Measurements from ENCODE around the gene SNTG2. TPM values are rescaled to one million over a fixed set of nuclear protein-coding genes. Genes with fewer than 3 reads are reported as not detected.
"Not testable (repeated sequence)": the region's sequence is repeated elsewhere in the genome, so short reads cannot be mapped to it uniquely, and the experiment has no call there.

The SNTG2 gene
- total RNA-seq, 1 experiment from 2014 or later = 20.5 TPM

- no peak for TF ChIP-seq ATF3 (CRISPR knock-in tag; conservative IDR thresholded peaks at IDR 0.05)
- TF ChIP-seq ARID4B (CRISPR knock-in tag; IDR thresholded peaks at IDR 0.05; ENCODE audit: borderline replicate concordance) = no peak
- TF ChIP-seq NR3C1 (CRISPR knock-in tag; conservative IDR thresholded peaks at IDR 0.05; ENCODE audit: low read depth) = no peak
- TF ChIP-seq FOXP4 (CRISPR knock-in tag; IDR thresholded peaks at IDR 0.05) = no peak
- TF ChIP-seq ZNF281 (CRISPR knock-in tag; IDR thresholded peaks at IDR 0.05) = no peak
- TF ChIP-seq E2F4 (CRISPR knock-in tag; IDR thresholded peaks at IDR 0.05; ENCODE audit: borderline replicate concordance, low read depth) = no peak
- no peak for TF ChIP-seq MXD4 (CRISPR knock-in tag; IDR thresholded peaks at IDR 0.05; ENCODE audit: borderline replicate concordance)
- TF ChIP-seq ZNF512 (CRISPR knock-in tag; IDR thresholded peaks at IDR 0.05; ENCODE audit: borderline replicate concordance) = no peak
- no peak for TF ChIP-seq IRF1 (CRISPR knock-in tag; IDR thresholded peaks at IDR 0.05)
- TF ChIP-seq ZNF425 (CRISPR knock-in tag; conservative IDR thresholded peaks at IDR 0.05) = no peak
These were observed 141.4 kb downstream of the SNTG2 start (continued) for GRCh38 chr2:1091895-1092585.

- ATAC-seq; POLR2A ChIA-PET; H3K4me1 Mint-ChIP-seq; CTCF ChIA-PET; DNase-seq (ENCODE audit: low spot score); H3K4me3 Mint-ChIP-seq; H3K27me3 Mint-ChIP-seq (ENCODE audit: low read depth); H3K27ac Mint-ChIP-seq: not testable (repeated sequence)
- Mint-ChIP-seq H3K9me3 (peaks cover 10% of the 10 kb centered on the region), H3K36me3 (peaks cover 25% of the 10 kb centered on the region)
These were observed 143.0 kb downstream of the SNTG2 start for GRCh38 chr2:1093668-1094067.
